Activated naive CD4-positive, alpha-beta T cell treated with anti-CD3 and anti-CD28 coated beads for 36 hours (primary cell): ENCODE measurements around the gene HINFP. TPM values are rescaled to one million over a fixed set of nuclear protein-coding genes. Genes with fewer than 3 reads are reported as not detected.
A peak's percentile ranks its signal among the peaks of the same experiment; 100 is the strongest.
"Not testable (repeated sequence)": the region's sequence is repeated elsewhere in the genome, so short reads cannot be mapped to it uniquely, and the experiment has no call there.

Experiments used
- CTCF ChIA-PET: fragments of 350-600 bp; sonication (Branson Sonifier 250); formaldehyde crosslinking; loops from one replicate; lab custom pipeline; 2021; ENCODE audit warnings: antibody characterized with exemption; lab: Charles Lee
- DNase-seq: peaks from one replicate; pipeline ENCODE4 v3.0.0-alpha.2; 2020
- H3K27ac Mint-ChIP-seq: one replicate; pipeline ENCODE4 v1.8.0; 2021; ENCODE audit warnings: mild to moderate bottlenecking, mixed read lengths
- H3K27me3 Mint-ChIP-seq: one replicate; pipeline ENCODE4 v1.8.0; 2021; ENCODE audit warnings: low read depth, mixed read lengths
- H3K36me3 Mint-ChIP-seq: one replicate; pipeline ENCODE4 v1.8.0; 2021; ENCODE audit warnings: low read depth, mixed read lengths
- H3K4me1 Mint-ChIP-seq: one replicate; pipeline ENCODE4 v1.8.0; 2021; ENCODE audit warnings: low read depth, mixed read lengths
- H3K4me3 Mint-ChIP-seq: one replicate; pipeline ENCODE4 v1.8.0; 2021; ENCODE audit warnings: mild to moderate bottlenecking, moderate library complexity, mixed read lengths
- H3K9me3 Mint-ChIP-seq: one replicate; pipeline ENCODE4 v1.8.0; 2021; ENCODE audit warnings: mixed read lengths
- intact Hi-C: fragments of 100-400 bp; cut with micrococcal nuclease; formaldehyde crosslinking; loops from one replicate; pipeline ENCODE4 v1.15.1; 2023
- total RNA-seq, 2 experiments: library from RNA; stranded (reverse); gene quantifications; one replicate each; pipeline ENCODE4 v1.2.3, GENCODE V29; 2021

The HINFP gene
- total RNA-seq, 2 experiments from 2014 or later = 24.5 to 25.2 TPM

DNA sequence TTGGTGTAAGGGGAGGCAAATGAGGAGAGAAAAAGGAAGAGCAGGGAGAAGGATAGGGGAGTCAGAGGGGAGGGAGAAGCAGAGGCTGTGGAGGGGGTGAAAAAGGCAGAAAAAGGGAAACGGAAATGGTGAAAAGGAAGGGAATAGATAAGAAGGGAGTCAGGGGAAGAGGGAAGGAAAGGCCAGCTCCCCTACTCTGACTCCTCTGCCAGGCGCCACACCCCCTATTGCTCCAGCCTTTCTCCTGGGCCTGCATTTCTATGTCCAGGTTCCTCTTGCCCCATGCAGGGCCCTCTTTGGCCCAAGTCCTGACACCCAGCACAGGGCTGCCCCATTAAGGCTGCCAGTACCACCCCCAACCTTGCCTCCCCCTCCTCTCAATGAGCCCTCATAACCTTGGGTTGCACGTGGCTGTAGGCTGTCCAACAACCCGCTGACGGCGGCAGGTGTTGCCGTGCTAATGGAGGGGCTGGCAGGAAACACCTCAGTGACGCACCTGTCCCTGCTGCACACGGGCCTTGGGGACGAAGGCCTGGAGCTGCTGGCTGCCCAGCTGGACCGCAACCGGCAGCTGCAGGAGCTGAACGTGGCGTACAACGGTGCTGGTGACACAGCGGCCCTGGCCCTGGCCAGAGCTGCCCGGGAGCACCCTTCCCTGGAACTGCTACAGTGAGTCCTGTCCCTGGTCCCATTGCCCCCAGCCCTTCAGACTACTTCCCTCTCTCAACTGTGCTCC is 60.5 kb downstream of the HINFP start:
- H3K4me1 Mint-ChIP-seq = peaks cover 17% of the 10 kb centered on the region
- H3K36me3 Mint-ChIP-seq = peaks cover 8% of the 10 kb centered on the region
- DNase-seq = no peak
- no peak overlapping the region for H3K4me3 Mint-ChIP-seq
- H3K27me3 Mint-ChIP-seq = no peaks in the 10 kb centered on the region
- H3K9me3 Mint-ChIP-seq = no peaks in the 10 kb centered on the region
- no peak overlapping the region for H3K27ac Mint-ChIP-seq
- intact Hi-C loops = no loop called here
- CTCF ChIA-PET = interaction anchor here (0.7 to 1.5 kb wide), 3 partner anchors 11 to 184 kb away, joined by 3 to 4 read pairs (median 3); partner anchors contain the start of gene C1QTNF5

DNA sequence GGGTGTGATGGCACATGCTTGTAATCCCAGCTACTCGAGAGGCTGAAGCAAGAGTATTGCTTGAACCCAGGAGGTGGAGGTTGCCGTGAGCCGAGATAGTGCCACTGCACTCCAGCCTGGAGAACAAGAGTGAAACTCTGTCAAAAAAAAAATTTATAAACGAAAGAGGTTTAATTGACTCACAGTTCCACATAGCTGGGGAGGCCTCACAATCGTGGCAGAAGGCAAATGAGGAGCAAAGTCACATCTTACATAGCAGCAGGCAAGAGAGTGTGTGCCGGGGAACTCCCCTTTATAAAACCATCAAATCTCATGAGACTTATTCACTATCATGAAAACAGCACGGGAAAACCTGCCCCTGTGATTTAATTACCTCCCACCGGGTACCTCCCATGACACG is 63.0 kb downstream of the HINFP start:
- intact Hi-C loops, H3K27me3 Mint-ChIP-seq, H3K4me1 Mint-ChIP-seq, H3K36me3 Mint-ChIP-seq, H3K9me3 Mint-ChIP-seq, H3K4me3 Mint-ChIP-seq, H3K27ac Mint-ChIP-seq: not testable (repeated sequence)
- DNase-seq = peak; percentile 27
- CTCF ChIA-PET = interaction anchor here (1.0 to 1.4 kb wide), 2 partner anchors 15 to 100 kb away, joined by 3 to 4 read pairs; partner anchors contain the start of gene NLRX1

Other genes starting within 250 kb of the HINFP start
- gene CXCR5, start 237.7 kb upstream of the HINFP start, total RNA-seq = 10 to 100 TPM; 25.6 to 26.1 TPM
- 10 to 100 TPM; 33.3 to 36.1 TPM for gene BCL9L, start 195.7 kb upstream of the HINFP start, total RNA-seq
- under 1 TPM; 0.25 to 0.45 TPM for gene UPK2, start 165.3 kb upstream of the HINFP start, total RNA-seq
- not detected for gene FOXR1, start 149.8 kb upstream of the HINFP start, total RNA-seq
- gene CENATAC, start 123.4 kb upstream of the HINFP start, total RNA-seq = 10 to 100 TPM; 17.4 to 18.0 TPM
- 1,000 to 10,000 TPM; 2,183 to 2,206 TPM for gene RPS25, start 103.2 kb upstream of the HINFP start, total RNA-seq
- 10 to 100 TPM; 66.4 to 69.9 TPM for gene TRAPPC4, start 102.8 kb upstream of the HINFP start, total RNA-seq
- 10 to 100 TPM; 28.3 to 30.3 TPM for gene SLC37A4, start 90.7 kb upstream of the HINFP start, total RNA-seq
- 100 to 1,000 TPM; 108 to 116 TPM for gene HYOU1, start 64.4 kb upstream of the HINFP start, total RNA-seq
- 10 to 100 TPM; 16.9 to 19.5 TPM for gene VPS11, start 53.8 kb upstream of the HINFP start, total RNA-seq
- 10 to 100 TPM; 27.9 to 29.4 TPM for gene HMBS, start 36.7 kb upstream of the HINFP start, total RNA-seq
- 10 to 100 TPM; 52.2 to 53.1 TPM for gene DPAGT1, start 19.7 kb upstream of the HINFP start, total RNA-seq
- 10 to 100 TPM; 20.1 to 20.8 TPM for gene C2CD2L, start 14.2 kb upstream of the HINFP start, total RNA-seq
- under 1 TPM; 0.12 to 0.31 TPM for gene ABCG4, start 27.5 kb downstream of the HINFP start, total RNA-seq
- gene NLRX1, start 47.1 kb downstream of the HINFP start, total RNA-seq = 10 to 100 TPM; 20.8 to 22.2 TPM
- gene NHERF4, start 63.9 kb downstream of the HINFP start, total RNA-seq = not detected
- gene CBL, start 84.8 kb downstream of the HINFP start, total RNA-seq = 10 to 100 TPM; 25.3 to 25.7 TPM
- gene MCAM, start 195.6 kb downstream of the HINFP start, total RNA-seq = 1 to 10 TPM; 8.0 to 8.4 TPM
- gene RNF26, start 212.9 kb downstream of the HINFP start, total RNA-seq = 10 to 100 TPM; 46.1 to 47.0 TPM
- gene C1QTNF5, start 219.3 kb downstream of the HINFP start, total RNA-seq = not detected
- not detected for gene MFRP, start 225.1 kb downstream of the HINFP start, total RNA-seq